Pancreas (tissue), 10 donors: Measurements from ENCODE around the gene CCDC82. TPM values are rescaled to one million over a fixed set of nuclear protein-coding genes. Genes with fewer than 3 reads are reported as not detected.
"Not testable (repeated sequence)": the region's sequence is repeated elsewhere in the genome, so short reads cannot be mapped to it uniquely, and the experiment has no call there.

Experiments
- ATAC-seq, 4 donors: fragments of 200-7000 bp; cut with Tn5 transposase; one replicate each; pipeline versions ENCODE4 v1.8.0 to v1.9.1; 2020; ENCODE audit warnings: mild to moderate bottlenecking in 4 of 4, moderate library complexity in 4 of 4
- DNase-seq, 6 donors: peaks; one replicate each; pipeline ENCODE4 v3.0.0-alpha.2; 2020
- FAIRE-seq: peaks from 2 replicates; lab custom pipeline; 2012; peaks lifted over from hg19 to GRCh38; lab: Jason Lieb, UNC
- H3K27ac ChIP-seq, 4 donors: fragments of 200-600 bp; sonication (generic); 1 replicate in 3 of 4; 2 replicates in 1 of 4; pipeline versions ENCODE4 v1.5.0 to v1.8.0; 2020
- H3K27me3 ChIP-seq, 4 donors: fragments of 200-600 bp; one replicate each; pipeline ENCODE4 v1.8.0; 2021
- H3K36me3 ChIP-seq, 3 donors: fragments of 200-600 bp; sonication (generic) in 1 of 3; one replicate each; pipeline versions ENCODE4 v1.5.0 to v1.8.0; 2020 to 2021
- H3K4me1 ChIP-seq, 3 donors: fragments of 200-600 bp; one replicate each; pipeline ENCODE4 v1.8.0; 2021
- H3K4me3 ChIP-seq, 4 donors: fragments of 200-600 bp; sonication (generic) in 2 of 4; one replicate each; pipeline versions ENCODE4 v1.5.0 to v1.8.0; 2020 to 2021
- H3K9me3 ChIP-seq, 4 donors: fragments of 200-600 bp; one replicate each; pipeline ENCODE4 v1.8.0; 2021
- WGBS, 2 donors: extraction: QIAGEN DNeasy Blood & Tissue Kit; methylation state at CpG; one replicate each; pipeline ENCODE4 v1.1.7; 2013; 5-methylcytosine and 5-hydroxymethylcytosine counted together
- intact Hi-C, 3 donors: fragments of 100-400 bp; cut with DNase I; formaldehyde crosslinking; loops; one replicate each; pipeline versions ENCODE4 v1.11.1 to v1.14.2; 2022
- polyA plus RNA-seq, 2 donors: library from polyadenylated mRNA; stranded (reverse); fragments of 200-250 nt; gene quantifications; one replicate each; pipeline ENCODE4 v1.2.3, GENCODE V29; 2013
- total RNA-seq, 6 donors: library from RNA; stranded (reverse); fragmentation: NEBNext Ultra II Directional in 4 of 6; extraction: Animal tissue kit (Norgen Biotek cat#: 25700) in 4 of 6; gene quantifications; one replicate each; pipeline versions ENCODE4 v1.2.1 to v1.2.4, GENCODE V29; 2021 to 2023
- TF ChIP-seq, protein P1 (sequence below), 4 donors: fragments of 200-600 bp; sonication (generic) in 3 of 4; IDR thresholded peaks; one replicate each; pipeline versions ENCODE4 v1.5.0 to v1.8.0; 2021; ENCODE audit warnings: antibody characterized with exemption in 4 of 4
- donor health status: healthy with polysubstance abuse.
- donor health status: DM: no; HTN: no; CAD: no; lungs with moderate emphysema.
- donor health status: DM: no; HTN: no; CAD: no.
- donor health status: control.
- donor health status: control.
- donor health status: Bipolar disorder and iron deficiency.
- donor health status: DM: yes; HTN: yes; CAD: no.
- donor health status: DM: no; HTN: no; CAD: no.
- donor health status: DM: no; HTN: no; CAD: no.
- donor health status: DM: yes; HTN: yes; CAD: no.

CCDC82 gene
- total and polyA plus RNA-seq, 8 donors = 5.5 to 18.2 (median 10.3) TPM

DNA sequence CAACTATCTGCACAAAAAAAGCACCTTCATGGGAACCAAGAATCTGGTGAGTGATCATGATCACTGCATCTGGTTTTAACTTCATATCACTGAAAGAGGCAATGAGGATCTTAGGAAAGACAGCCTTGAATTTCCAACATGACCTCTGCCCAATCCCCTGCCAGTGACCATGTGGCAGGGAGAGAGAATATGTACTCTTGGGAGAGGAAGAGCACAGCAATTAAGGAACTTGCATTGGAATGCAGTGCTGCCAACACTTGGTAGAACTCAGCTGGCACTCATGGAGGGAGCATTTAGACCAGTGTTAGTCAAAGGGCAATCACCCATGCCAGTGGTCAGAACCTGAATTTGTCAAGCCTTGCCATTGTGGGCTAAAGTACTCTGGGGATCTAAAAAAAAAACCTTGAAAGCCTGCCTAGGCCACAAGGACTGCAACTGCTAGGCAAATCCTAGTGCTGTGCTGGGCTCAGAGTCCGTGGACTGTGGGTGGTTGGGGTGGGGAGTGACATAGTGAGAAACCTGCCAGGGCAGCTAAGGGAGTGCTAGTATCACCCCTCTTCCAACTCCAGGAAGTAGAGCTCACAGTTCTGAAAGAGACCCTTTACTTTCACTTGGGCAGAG is 23.2 kb upstream of the CCDC82 start:
- 80 to 95% methylated on average over 1 of the region's 1 CpG for WGBS, 2 donors
- Histone ChIP-seq H3K4me3 (no peak overlapping the region), H3K27ac (no peak overlapping the region), H3K4me1 (no peaks in the 10 kb centered on the region), H3K9me3 (no peaks in the 10 kb centered on the region), H3K27me3 (peaks cover 0 to 8% (median 0%) of the 10 kb centered on the region in 4 donors), H3K36me3 (no peaks in the 10 kb centered on the region)
- intact Hi-C loops = no loop called here
- DNase-seq = no peak
- no peak for ATAC-seq
- FAIRE-seq = no peak
- TF ChIP-seq, protein P1, sequence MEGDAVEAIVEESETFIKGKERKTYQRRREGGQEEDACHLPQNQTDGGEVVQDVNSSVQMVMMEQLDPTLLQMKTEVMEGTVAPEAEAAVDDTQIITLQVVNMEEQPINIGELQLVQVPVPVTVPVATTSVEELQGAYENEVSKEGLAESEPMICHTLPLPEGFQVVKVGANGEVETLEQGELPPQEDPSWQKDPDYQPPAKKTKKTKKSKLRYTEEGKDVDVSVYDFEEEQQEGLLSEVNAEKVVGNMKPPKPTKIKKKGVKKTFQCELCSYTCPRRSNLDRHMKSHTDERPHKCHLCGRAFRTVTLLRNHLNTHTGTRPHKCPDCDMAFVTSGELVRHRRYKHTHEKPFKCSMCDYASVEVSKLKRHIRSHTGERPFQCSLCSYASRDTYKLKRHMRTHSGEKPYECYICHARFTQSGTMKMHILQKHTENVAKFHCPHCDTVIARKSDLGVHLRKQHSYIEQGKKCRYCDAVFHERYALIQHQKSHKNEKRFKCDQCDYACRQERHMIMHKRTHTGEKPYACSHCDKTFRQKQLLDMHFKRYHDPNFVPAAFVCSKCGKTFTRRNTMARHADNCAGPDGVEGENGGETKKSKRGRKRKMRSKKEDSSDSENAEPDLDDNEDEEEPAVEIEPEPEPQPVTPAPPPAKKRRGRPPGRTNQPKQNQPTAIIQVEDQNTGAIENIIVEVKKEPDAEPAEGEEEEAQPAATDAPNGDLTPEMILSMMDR (IDR thresholded peaks at IDR 0.05) = no peak

DNA sequence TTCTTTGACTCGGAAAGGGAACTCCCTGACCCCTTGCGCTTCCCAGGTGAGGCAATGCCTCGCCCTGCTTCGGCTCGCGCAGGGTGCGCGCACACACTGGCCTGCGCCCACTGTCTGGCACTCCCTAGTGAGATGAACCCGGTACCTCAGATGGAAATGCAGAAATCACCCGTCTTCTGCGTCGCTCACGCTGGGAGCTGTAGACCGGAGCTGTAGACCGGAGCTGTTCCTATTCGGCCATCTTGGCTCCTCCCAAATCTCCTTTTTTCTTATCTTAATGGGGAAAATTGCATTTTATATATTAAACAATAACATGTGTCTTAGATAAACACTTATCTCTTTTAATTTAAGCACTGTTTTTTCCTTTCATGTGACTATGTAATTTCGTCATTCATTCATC is 21.7 kb upstream of the CCDC82 start:
- H3K4me3 ChIP-seq = peak overlapping the region in 1 of 4 donors; percentile 39
- H3K27ac ChIP-seq, FAIRE-seq, H3K27me3 ChIP-seq, H3K4me1 ChIP-seq, ATAC-seq, H3K36me3 ChIP-seq, intact Hi-C loops, H3K9me3 ChIP-seq, DNase-seq: not testable (repeated sequence)
- 59 to 70% methylated on average over 14 to 18 of the region's 18 CpGs for WGBS, 2 donors

DNA sequence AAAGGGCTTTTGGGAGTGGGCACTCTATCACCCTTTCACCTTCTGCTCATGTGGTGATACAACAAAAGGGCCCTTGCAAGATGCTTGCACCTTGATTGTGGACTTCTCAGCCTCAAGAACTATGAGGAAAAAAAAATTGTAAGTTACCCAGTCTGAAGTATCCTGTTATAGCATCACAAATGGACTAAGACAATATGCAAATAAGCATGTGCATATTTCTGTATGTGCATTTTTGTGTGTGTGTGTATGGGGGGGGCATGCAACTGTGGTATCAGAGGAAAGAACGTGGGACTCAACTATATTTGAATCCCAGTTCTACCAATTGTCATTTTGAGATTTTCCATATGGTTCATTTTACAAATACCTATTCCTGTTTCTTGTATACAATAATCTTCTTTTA is 11.0 kb upstream of the CCDC82 start:
- TF ChIP-seq, protein P1 (IDR thresholded peaks at IDR 0.05) = no peak
- H3K4me3 ChIP-seq = no peak overlapping the region
- H3K9me3 ChIP-seq = no peaks in the 10 kb centered on the region
- intact Hi-C loops = no loop called here
- FAIRE-seq = no peak
- H3K4me1 ChIP-seq = no peaks in the 10 kb centered on the region
- H3K27me3 ChIP-seq = no peaks in the 10 kb centered on the region
- H3K27ac ChIP-seq = no peak overlapping the region
- no peak for DNase-seq
- WGBS, 2 donors = 80 to 96% methylated on average over 1 of the region's 1 CpG
- no peaks in the 10 kb centered on the region for H3K36me3 ChIP-seq
- ATAC-seq = no peak

DNA sequence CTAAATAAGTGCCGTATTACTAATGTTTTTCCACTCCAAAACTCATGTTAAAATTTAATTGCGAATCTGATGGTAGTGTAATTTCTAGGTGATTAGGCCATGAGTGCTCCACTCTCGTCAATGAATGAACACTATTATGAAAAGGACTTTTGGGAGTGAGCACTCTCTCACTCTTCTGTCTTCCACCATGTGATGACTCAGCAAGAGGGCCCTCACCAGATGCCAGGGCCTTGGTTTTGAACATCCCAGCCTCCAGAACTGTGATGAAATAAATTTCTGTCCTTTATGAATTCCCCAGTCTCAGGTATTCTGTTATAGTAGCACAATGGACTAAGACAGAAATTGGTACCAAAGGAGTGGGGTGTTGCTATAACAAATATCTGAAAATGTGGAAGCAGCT is 8.2 kb upstream of the CCDC82 start:
- H3K9me3 ChIP-seq = no peaks in the 10 kb centered on the region
- no peaks in the 10 kb centered on the region for H3K36me3 ChIP-seq
- ATAC-seq = no peak
- intact Hi-C loops = no loop called here
- TF ChIP-seq, protein P1 (IDR thresholded peaks at IDR 0.05) = no peak
- H3K27me3 ChIP-seq = no peaks in the 10 kb centered on the region
- no peaks in the 10 kb centered on the region for H3K4me1 ChIP-seq
- no peak overlapping the region for H3K4me3 ChIP-seq
- no peak for DNase-seq
- no peak overlapping the region for H3K27ac ChIP-seq
- FAIRE-seq = no peak
- 82 to 95% methylated on average over 3 of the region's 3 CpGs for WGBS, 2 donors

DNA sequence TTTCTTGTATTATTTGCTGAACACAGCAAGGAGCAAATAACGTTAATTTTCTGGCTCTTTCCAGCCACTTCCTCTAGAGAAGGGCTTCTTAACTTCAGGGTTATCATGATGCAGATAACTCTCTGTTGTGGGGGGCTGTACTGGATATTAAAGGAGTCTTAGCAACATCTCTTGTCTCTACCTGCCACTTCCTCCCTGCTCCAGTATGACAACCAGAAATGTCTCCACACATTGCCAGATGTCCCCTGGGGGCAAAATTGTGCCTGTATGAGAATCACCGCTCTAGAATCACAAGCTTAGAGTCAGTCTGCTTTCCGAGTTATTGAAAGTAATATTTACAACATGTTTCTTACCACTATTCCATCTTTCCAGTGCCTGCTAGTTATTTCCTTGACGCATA is 6.9 kb upstream of the CCDC82 start:
- Histone ChIP-seq H3K27me3 (no peaks in the 10 kb centered on the region), H3K9me3 (no peaks in the 10 kb centered on the region), H3K27ac (no peak overlapping the region), H3K4me1 (no peaks in the 10 kb centered on the region), H3K4me3 (no peak overlapping the region), H3K36me3 (no peaks in the 10 kb centered on the region)
- intact Hi-C loops = no loop called here
- ATAC-seq (no peak), FAIRE-seq (no peak), DNase-seq (no peak)
- WGBS, 2 donors = 67 to 78% methylated on average over 4 of the region's 4 CpGs
- TF ChIP-seq, protein P1 (IDR thresholded peaks at IDR 0.05) = no peak
